Hematopoietic multipotent progenitor cell treated with erythropoietin and hydrocortisone succinate and interleukin-3 and kit ligand, for 15 days (in vitro differentiated cells): Measurements from ENCODE around the gene PIP5K1B.

Experiments used
- DNase-seq: peaks from one replicate; pipeline ENCODE4 v3.0.0-alpha.2; 2015; ENCODE audit warnings: low spot score

The PIP5K1B gene

DNA sequence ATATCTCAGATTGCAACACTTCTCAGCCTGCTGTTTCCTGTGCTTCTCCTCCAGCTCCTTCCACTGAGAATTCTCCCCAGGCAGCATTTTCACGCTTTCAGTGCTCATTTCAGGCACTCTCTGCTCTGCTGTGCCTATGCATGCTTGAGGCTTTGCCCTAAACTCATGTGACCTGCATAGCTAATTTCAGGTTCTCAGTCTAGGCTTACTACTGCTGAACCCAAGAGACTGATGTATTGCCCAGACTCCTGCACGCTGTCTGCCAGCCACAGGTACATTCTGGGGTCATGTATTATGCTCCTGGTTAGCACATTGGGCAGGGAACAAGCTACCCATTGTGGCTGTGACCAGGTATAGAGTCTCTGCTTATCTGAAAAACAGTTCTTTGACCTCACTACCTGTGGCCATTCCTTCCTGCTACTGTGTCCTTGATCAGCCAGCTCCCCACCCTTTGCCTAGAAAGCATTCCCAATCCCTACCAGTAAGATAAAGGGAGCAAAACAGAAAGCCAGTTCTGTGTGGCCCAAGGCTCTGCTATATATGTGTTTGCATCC is 34.7 kb downstream of the PIP5K1B start:
- no peak for DNase-seq

DNA sequence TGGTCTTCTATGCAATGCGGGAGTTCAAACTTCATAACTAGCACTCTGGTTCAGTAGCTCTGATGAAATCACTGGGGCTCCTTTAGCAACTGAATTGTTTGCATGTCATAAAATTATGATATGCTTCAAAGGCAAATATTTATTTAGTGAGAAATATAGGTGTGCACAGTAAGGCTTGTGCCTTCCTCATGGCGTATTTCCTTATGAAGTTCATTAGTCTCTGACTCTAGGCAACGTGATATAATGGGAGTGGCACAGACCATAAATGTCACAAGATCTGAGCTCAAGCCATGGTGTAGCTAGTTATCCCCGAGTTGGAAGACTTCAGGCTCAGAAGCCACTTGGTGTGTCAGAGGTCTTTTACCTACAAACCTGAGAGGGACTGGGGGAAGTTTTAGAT is 35.5 kb downstream of the PIP5K1B start:
- peak; percentile 67 for DNase-seq

GRCh38 chr9:68741234-68741633 is 36.2 kb downstream of the PIP5K1B start:
- no peak for DNase-seq

DNA sequence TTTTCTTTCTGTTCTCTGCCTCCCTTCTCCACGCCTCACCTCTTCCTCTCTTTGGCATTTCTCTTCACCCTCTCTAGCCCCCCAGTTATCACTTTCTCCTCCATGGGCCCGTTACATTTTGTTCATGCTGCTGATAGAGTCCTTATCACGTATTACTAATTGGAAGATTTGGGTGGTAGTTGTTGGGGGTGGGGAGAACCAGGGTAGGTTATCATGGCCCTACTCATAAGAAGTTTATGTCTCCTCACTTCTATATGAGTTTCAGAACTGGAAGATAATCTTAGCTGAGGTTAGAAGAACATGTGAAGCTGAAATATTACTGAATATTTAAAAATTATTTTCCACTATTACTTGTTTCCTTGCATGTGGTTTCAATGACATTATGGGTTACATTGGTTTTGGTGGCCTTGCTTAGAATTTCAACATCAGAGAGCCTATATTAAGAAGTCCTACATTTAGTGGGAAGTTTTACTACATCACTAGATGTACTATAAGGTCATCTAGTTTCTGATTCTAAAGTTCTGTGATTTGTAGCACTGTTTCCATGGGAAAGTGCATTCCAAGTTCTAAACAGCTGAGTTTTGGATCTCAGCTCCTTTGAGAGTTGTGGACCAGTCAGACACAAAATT is 36.8 kb downstream of the PIP5K1B start:
- DNase-seq, result peak; percentile 48

DNA sequence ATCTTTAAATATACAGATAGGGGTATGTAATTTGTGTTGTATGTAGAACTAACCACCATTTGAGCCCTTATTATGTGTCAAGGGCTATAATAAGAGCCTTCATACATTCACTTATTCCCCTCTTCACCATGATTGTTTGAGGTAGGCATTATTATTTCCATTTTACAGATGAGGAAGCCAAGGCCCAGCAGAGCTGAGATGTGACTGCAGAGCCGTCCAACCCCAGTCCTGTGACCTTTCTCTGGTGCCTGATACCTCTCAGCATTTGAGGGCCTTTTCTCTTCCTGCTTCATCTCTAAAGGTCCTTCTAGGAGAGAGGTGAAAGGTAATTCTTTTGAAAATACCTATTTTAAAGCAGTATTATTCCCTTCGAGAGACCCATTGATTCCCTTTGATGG is 37.3 kb downstream of the PIP5K1B start:
- no peak for DNase-seq

GRCh38 chr9:68744426-68744825 is 39.4 kb downstream of the PIP5K1B start:
- no peak for DNase-seq

DNA sequence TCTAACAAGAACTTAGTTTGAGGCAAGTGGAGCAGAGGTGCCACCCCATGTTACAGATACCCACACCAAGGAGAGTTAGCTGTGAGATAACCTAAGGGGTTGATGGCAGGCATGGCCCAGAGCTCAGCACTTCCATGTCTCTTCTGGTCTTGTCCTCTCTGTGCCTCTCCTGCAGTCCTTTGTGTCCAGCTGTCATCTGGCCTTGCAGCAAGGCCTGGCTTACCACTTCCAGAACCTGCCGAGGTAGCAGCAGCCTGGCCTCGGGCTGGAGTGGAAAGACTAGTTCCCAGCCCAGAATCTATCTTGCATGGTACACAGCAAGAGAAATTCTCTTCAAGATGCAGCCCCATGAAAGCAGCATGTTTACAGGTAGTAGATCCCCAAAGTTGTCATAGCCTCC is 41.5 kb downstream of the PIP5K1B start:
- peak; percentile 74 for DNase-seq

GRCh38 chr9:68747043-68747533 is 42.0 kb downstream of the PIP5K1B start:
- DNase-seq, result peak; percentile 93

GRCh38 chr9:68749135-68749534 is 44.1 kb downstream of the PIP5K1B start:
- DNase-seq, result no peak

DNA sequence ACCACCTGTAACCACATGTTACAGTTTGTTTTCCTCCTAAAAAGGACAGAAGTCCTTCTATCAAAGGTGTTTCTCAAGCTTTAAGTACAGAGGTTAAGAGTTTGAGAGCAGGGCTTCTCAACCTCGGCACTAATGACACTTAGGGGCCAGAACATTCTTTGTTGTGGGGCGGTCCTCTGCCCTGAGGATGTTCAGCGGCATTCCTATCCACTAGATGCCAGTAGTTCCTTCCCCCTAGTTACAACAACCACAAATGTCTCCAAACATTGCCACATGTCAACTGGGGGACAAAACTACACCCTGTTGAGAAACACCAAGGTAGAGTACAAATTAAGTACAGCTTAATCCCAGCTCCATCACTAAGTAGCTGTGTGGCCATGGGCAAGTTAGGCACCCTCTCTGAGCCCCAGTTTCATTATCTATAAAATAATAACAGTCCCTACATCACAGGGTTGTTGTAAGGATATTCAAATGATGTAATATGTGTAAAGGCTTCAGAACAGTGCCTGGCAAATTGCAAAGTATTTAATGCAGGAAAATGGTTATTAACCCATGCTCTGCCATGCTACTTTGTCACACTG is 44.6 kb downstream of the PIP5K1B start:
- peak; percentile 45 for DNase-seq

- no peak for DNase-seq
These were observed 45.2 kb downstream of the PIP5K1B start for GRCh38 chr9:68750255-68750654.

DNA sequence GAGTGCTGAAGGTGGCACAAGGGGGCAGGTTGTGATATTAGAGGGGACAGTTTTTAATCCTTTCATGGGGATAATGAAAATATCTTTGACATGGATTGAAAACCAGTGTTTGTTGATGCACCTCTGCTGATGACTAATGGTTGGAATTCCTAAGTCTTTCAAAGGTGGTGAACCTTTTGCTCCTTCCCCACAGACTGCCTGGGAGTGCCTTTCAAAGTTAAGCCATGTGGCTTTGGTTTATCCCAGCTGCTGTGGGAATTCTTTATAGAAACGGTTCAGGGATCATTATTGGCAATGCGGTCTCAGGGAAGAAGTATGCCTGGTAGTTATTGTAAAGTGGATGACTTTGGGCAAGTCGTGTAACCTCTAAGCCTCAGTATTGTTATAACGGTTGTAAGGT is 45.7 kb downstream of the PIP5K1B start:
- DNase-seq, result no peak

GRCh38 chr9:68751556-68751955 is 46.5 kb downstream of the PIP5K1B start:
- DNase-seq, result no peak

GRCh38 chr9:68755051-68755450 is 50.0 kb downstream of the PIP5K1B start:
- DNase-seq, result peak; percentile 44

GRCh38 chr9:68755752-68756151 is 50.7 kb downstream of the PIP5K1B start:
- no peak for DNase-seq

- no peak for DNase-seq
These were observed 55.1 kb downstream of the PIP5K1B start for GRCh38 chr9:68759981-68760673.

GRCh38 chr9:68760674-68761333 is 55.8 kb downstream of the PIP5K1B start:
- no peak for DNase-seq

- no peak for DNase-seq
These were observed 57.5 kb downstream of the PIP5K1B start for GRCh38 chr9:68762570-68762969.

DNA sequence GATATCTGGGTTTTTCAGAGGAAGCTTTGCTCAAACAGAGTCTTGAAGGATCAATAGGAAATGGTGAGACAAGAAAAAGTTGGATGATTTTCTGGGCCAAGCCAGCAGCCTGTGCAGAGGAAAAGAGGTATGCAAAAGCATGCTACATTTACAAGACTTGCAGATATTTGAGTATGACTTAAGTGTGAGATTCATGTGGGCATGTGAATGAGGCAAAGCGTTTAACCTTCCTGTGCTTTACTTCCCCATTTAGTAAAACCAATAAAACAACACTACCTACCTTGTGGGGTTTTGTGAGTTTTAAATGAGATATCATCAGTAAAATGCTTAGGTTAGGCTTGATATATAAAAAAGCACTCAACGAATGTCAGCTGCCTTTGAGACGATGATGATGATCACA is 58.1 kb downstream of the PIP5K1B start:
- no peak for DNase-seq

DNA sequence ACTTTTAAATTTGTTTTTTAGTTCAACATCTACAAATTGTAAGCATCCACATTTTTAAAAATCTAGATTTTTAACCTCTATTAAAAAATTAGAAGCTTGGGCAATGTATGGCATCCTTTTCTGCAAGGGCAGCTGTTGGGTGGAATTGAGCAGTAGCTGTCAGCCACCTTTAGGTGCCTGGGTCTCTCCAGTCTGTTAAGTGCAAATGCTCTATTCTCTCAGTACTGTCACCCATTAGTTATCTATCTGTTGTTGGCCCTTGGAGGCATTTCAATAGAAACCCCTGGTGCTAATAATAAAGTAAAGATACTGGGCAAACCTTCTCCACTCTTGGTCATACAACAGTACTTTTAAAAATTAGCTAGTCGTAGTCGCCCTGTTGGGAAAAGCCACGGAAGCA is 63.6 kb downstream of the PIP5K1B start:
- DNase-seq, result no peak

DNA sequence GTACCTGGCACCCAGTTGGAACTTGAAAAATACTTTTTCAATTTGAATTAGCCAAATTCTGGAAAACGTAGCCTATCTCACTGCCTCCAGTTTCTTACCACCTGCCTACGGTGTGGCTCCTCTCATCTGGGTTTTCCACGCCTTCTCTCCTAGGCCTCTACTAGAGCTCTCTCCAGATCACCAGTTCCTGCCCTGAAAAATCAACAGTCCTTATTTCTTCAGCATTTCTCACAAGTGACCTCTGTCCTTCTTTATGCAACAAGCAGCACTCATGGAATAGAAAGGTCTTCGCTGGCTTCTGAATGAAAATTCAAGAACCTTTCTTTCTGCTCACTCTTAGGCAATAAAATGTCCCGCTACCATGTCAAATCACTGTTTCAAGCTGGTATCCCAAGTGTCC is 64.8 kb downstream of the PIP5K1B start:
- no peak for DNase-seq

DNA sequence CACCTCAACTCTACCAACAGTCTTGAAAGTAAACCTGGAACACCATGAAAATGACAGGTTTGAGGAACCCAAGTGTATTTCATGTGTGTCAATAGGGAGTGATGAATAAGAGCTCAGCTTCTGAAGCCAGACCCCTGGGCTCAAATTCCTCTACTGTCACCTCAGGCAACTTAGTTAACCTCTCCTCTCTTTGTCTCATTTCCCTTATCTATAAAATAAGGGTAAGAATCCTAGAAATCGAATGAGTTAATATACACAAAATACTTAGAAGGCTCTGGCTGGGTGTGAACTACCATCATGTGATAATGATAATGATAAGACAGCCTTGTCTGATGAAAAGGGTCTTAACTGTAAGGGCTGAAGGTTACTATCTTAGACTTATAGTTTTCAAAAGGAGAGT is 66.3 kb downstream of the PIP5K1B start:
- no peak for DNase-seq
